ENCODE results near the gene UTP25.

- no peak for TF ChIP-seq CTCF (conservative IDR thresholded peaks at IDR 0.05 in 1 of 2, IDR thresholded peaks at IDR 0.05 in 1 of 2; ENCODE audit: extremely low read depth in 1 of 2, insufficient read depth in 1 of 2, low read depth in 1 of 2, low read length in 2 of 2)
- no peak for TF ChIP-seq EZH2 (IDR thresholded peaks at IDR 0.05; ENCODE audit: borderline replicate concordance, low read length)
These were observed 10.8 kb downstream of the UTP25 start for GRCh38 chr1:209838537-209838936.

All from mammary epithelial cell (primary cell).